ENCODE measurements around the gene PHLPP1. TPM values are rescaled to one million over a fixed set of nuclear protein-coding genes. Genes with fewer than 3 reads are reported as not detected.
A peak's percentile ranks its signal among the peaks of the same experiment; 100 is the strongest.

PHLPP1 gene
- total and polyA plus RNA-seq, 9 of the 15 experiments (the other 6 are each of a cell fraction or from before 2014, with no cell fraction given): 0.56 to 9.0 (median 4.5) TPM

DNA sequence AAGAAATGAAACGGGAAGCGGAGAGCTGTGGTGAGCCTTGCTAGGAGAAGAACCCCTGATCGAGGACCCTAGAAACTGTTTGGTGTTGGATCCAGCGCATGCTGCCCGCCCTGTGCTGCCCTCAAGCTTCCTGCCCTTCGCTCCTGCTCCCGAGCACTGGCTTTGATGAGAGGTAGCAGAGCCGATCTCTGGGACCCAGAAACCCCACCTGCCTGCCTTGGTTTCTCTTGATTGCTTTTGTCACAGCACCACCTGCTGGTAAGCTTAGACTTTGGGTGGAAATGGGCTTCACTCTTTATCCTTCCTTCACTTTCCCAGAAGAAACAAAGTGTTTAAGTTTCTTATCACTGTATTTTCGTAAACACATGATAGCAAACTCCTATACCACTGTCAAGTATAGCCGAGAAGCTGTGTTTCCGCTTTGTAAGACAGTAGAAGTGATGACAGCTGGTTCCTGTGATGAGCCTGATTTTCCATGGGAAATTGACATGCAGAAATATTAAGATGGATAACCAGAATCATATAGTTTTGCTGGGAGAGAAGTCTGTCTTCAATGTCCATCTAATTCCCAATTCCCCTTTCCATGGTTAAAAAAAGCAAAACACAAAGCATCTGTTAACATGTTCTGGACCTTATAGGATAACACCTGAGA lies 267.4 kb downstream of the PHLPP1 start (continued):
- TF ChIP-seq, protein P1, sequence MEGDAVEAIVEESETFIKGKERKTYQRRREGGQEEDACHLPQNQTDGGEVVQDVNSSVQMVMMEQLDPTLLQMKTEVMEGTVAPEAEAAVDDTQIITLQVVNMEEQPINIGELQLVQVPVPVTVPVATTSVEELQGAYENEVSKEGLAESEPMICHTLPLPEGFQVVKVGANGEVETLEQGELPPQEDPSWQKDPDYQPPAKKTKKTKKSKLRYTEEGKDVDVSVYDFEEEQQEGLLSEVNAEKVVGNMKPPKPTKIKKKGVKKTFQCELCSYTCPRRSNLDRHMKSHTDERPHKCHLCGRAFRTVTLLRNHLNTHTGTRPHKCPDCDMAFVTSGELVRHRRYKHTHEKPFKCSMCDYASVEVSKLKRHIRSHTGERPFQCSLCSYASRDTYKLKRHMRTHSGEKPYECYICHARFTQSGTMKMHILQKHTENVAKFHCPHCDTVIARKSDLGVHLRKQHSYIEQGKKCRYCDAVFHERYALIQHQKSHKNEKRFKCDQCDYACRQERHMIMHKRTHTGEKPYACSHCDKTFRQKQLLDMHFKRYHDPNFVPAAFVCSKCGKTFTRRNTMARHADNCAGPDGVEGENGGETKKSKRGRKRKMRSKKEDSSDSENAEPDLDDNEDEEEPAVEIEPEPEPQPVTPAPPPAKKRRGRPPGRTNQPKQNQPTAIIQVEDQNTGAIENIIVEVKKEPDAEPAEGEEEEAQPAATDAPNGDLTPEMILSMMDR (IDR thresholded peaks at IDR 0.05 in 2 of 3, conservative IDR thresholded peaks at IDR 0.05 in 1 of 3; ENCODE audit: insufficient read depth in 2 of 3, low read depth in 1 of 3, low read length in 3 of 3): peak; percentile 56 to 74 (median 73)
- no peak for TF ChIP-seq FOXA1 (IDR thresholded peaks at IDR 0.05; ENCODE audit: borderline replicate concordance)
- TF ChIP-seq SIN3B (IDR thresholded peaks at IDR 0.05; ENCODE audit: low read depth): no peak
- no peak for TF ChIP-seq SMARCB1 (IDR thresholded peaks at IDR 0.05; ENCODE audit: insufficient read length, low read depth)
- TF ChIP-seq THRAP3 (IDR thresholded peaks at IDR 0.05; ENCODE audit: borderline replicate concordance): no peak
- peak; percentile 53; the same call in 1 of the 2 replicates for TF ChIP-seq SMC3 (conservative IDR thresholded peaks at IDR 0.05; ENCODE audit: insufficient read depth, low read depth, low read length)
- TF ChIP-seq NCOA2 (IDR thresholded peaks at IDR 0.05; ENCODE audit: partially characterized antibody in 2 of 2): no peak
- TF ChIP-seq HNRNPL (IDR thresholded peaks at IDR 0.05; ENCODE audit: low read depth, low read length): no peak
- no peak for TF ChIP-seq ZNF780A (CRISPR knock-in tag; IDR thresholded peaks at IDR 0.05)
- TF ChIP-seq, protein P2, sequence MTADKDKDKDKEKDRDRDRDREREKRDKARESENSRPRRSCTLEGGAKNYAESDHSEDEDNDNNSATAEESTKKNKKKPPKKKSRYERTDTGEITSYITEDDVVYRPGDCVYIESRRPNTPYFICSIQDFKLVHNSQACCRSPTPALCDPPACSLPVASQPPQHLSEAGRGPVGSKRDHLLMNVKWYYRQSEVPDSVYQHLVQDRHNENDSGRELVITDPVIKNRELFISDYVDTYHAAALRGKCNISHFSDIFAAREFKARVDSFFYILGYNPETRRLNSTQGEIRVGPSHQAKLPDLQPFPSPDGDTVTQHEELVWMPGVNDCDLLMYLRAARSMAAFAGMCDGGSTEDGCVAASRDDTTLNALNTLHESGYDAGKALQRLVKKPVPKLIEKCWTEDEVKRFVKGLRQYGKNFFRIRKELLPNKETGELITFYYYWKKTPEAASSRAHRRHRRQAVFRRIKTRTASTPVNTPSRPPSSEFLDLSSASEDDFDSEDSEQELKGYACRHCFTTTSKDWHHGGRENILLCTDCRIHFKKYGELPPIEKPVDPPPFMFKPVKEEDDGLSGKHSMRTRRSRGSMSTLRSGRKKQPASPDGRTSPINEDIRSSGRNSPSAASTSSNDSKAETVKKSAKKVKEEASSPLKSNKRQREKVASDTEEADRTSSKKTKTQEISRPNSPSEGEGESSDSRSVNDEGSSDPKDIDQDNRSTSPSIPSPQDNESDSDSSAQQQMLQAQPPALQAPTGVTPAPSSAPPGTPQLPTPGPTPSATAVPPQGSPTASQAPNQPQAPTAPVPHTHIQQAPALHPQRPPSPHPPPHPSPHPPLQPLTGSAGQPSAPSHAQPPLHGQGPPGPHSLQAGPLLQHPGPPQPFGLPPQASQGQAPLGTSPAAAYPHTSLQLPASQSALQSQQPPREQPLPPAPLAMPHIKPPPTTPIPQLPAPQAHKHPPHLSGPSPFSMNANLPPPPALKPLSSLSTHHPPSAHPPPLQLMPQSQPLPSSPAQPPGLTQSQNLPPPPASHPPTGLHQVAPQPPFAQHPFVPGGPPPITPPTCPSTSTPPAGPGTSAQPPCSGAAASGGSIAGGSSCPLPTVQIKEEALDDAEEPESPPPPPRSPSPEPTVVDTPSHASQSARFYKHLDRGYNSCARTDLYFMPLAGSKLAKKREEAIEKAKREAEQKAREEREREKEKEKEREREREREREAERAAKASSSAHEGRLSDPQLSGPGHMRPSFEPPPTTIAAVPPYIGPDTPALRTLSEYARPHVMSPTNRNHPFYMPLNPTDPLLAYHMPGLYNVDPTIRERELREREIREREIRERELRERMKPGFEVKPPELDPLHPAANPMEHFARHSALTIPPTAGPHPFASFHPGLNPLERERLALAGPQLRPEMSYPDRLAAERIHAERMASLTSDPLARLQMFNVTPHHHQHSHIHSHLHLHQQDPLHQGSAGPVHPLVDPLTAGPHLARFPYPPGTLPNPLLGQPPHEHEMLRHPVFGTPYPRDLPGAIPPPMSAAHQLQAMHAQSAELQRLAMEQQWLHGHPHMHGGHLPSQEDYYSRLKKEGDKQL (CRISPR knock-in tag; IDR thresholded peaks at IDR 0.05; ENCODE audit: borderline replicate concordance): no peak
- TF ChIP-seq SIN3A (IDR thresholded peaks at IDR 0.05; ENCODE audit: borderline replicate concordance in 2 of 2, control insufficient read depth in 1 of 2, low read depth in 2 of 2, low read length in 2 of 2): no peak
- TF ChIP-seq ZNF507 (tag; conservative IDR thresholded peaks at IDR 0.05): no peak
- no peak for TF ChIP-seq SMAD2 (IDR thresholded peaks at IDR 0.05; ENCODE audit: low read depth, low read length)
- TF ChIP-seq CHD1 (IDR thresholded peaks at IDR 0.05; ENCODE audit: low read length): no peak
